Epithelial cell of proximal tubule (primary cell): ENCODE results near the gene BRSK1. TPM values are rescaled to one million over a fixed set of nuclear protein-coding genes. Genes with fewer than 3 reads are reported as not detected.

Experiments used
- DNase-seq: peaks from one replicate; pipeline ENCODE4 v3.0.0-alpha.2; 2011; ENCODE audit warnings: low read depth
- H3K4me3 ChIP-seq: 2 replicates; pipeline ENCODE4 v1.5.1; 2011; ENCODE audit warnings: low read depth, mild to moderate bottlenecking, low read length
- CTCF ChIP-seq: conservative IDR thresholded peaks from 2 replicates; pipeline ENCODE4 v1.5.1; 2012; ENCODE audit warnings: low read depth, mild to moderate bottlenecking, low read length
- total RNA-seq: library from RNA; depleted of rRNA; stranded (reverse); fragments of >200 nt; gene quantifications from 2 replicates; pipeline ENCODE4 v1.2.3, GENCODE V29; 2015

The BRSK1 gene
- total RNA-seq, 1 donor from 2014 or later: 16.1 TPM

- peak overlapping the region; percentile 64 for H3K4me3 ChIP-seq
- DNase-seq: no peak
- TF ChIP-seq CTCF: peak; percentile 77
These were observed 17.9 kb downstream of the BRSK1 start for GRCh38 chr19:55301459-55302317.

GRCh38 chr19:55302318-55302703 lies 18.5 kb downstream of the BRSK1 start:
- peak overlapping the region; percentile 64 for H3K4me3 ChIP-seq
- no peak for TF ChIP-seq CTCF
- DNase-seq: no peak

- TF ChIP-seq CTCF: no peak
- no peak overlapping the region for H3K4me3 ChIP-seq
- DNase-seq: no peak
These were observed 19.7 kb downstream of the BRSK1 start for GRCh38 chr19:55303477-55303876.

GRCh38 chr19:55304279-55304978 lies 20.6 kb downstream of the BRSK1 start:
- no peak overlapping the region for H3K4me3 ChIP-seq
- TF ChIP-seq CTCF: no peak
- DNase-seq: no peak

- no peak overlapping the region for H3K4me3 ChIP-seq
- no peak for TF ChIP-seq CTCF
- DNase-seq: no peak
These were observed 21.2 kb downstream of the BRSK1 start for GRCh38 chr19:55304980-55305379.

GRCh38 chr19:55305491-55305890 lies 21.7 kb downstream of the BRSK1 start:
- no peak for TF ChIP-seq CTCF
- no peak for DNase-seq
- no peak overlapping the region for H3K4me3 ChIP-seq
